Astrocyte of the hippocampus (primary cell): ENCODE results near the gene EGLN1.

Experiments used
- DNase-seq: peaks from one replicate; pipeline ENCODE4 v3.0.0; 2011; ENCODE audit warnings: low read depth, low spot score

EGLN1 gene

GRCh38 chr1:231397886-231398671 lies 24.0 kb downstream of the EGLN1 start:
- DNase-seq: no peak

- no peak for DNase-seq
These were observed 25.4 kb downstream of the EGLN1 start for GRCh38 chr1:231396643-231397042.

- DNase-seq: no peak
These were observed 26.1 kb downstream of the EGLN1 start for GRCh38 chr1:231395998-231396390.

GRCh38 chr1:231395076-231395997 lies 26.8 kb downstream of the EGLN1 start:
- DNase-seq: peak; percentile 92

- no peak for DNase-seq
These were observed 28.4 kb downstream of the EGLN1 start for GRCh38 chr1:231393668-231394067.

GRCh38 chr1:231392389-231393131 lies 29.5 kb downstream of the EGLN1 start:
- no peak for DNase-seq

- peak; percentile 44 for DNase-seq
These were observed 32.0 kb downstream of the EGLN1 start for GRCh38 chr1:231390071-231390470.

GRCh38 chr1:231387770-231388669 lies 34.1 kb downstream of the EGLN1 start:
- DNase-seq: no peak

- DNase-seq: no peak
These were observed 35.6 kb downstream of the EGLN1 start for GRCh38 chr1:231386466-231386865.

- peak; percentile 46 for DNase-seq
These were observed 36.7 kb downstream of the EGLN1 start for GRCh38 chr1:231385416-231385748.

GRCh38 chr1:231384696-231385415 lies 37.2 kb downstream of the EGLN1 start:
- peak; percentile 28 for DNase-seq

GRCh38 chr1:231383159-231383860 lies 38.8 kb downstream of the EGLN1 start:
- DNase-seq: no peak

GRCh38 chr1:231382426-231382825 lies 39.7 kb downstream of the EGLN1 start:
- DNase-seq: no peak

- DNase-seq: no peak
These were observed 40.4 kb downstream of the EGLN1 start for GRCh38 chr1:231381729-231382128.

- no peak for DNase-seq
These were observed 45.1 kb downstream of the EGLN1 start for GRCh38 chr1:231376875-231377549.

GRCh38 chr1:231376101-231376500 lies 46.0 kb downstream of the EGLN1 start:
- no peak for DNase-seq

GRCh38 chr1:231374394-231374793 lies 47.7 kb downstream of the EGLN1 start:
- DNase-seq: no peak

- no peak for DNase-seq
These were observed 49.6 kb downstream of the EGLN1 start for GRCh38 chr1:231372501-231372900.

- no peak for DNase-seq
These were observed 52.8 kb downstream of the EGLN1 start for GRCh38 chr1:231369282-231369681.
